H1 (cell line): ENCODE measurements around the gene SLC35G4.

Experiments used
- BCL11A ChIP-seq, 2 experiments: IDR thresholded peaks; one replicate each; pipeline ENCODE4 v1.6.1; 2011; ENCODE audit warnings: low read depth in 2 of 2, low read length in 2 of 2, mild to moderate bottlenecking in 2 of 2
- CTBP2 ChIP-seq: IDR thresholded peaks from 2 replicates; pipeline ENCODE4 v1.7.0; 2011; ENCODE audit warnings: borderline replicate concordance, mild to moderate bottlenecking, moderate library complexity, mixed read lengths, low read length; ENCODE audit not compliant: insufficient read depth, insufficient read length
- EZH2 ChIP-seq: fragments of 200-600 bp; sonication (generic); IDR thresholded peaks from 2 replicates; pipeline ENCODE4 v1.7.1; 2012; ENCODE audit warnings: low read depth, mild to moderate bottlenecking, moderate library complexity, low read length, inconsistent platforms; ENCODE audit not compliant: severe bottlenecking
- FOSL1 ChIP-seq: IDR thresholded peaks from 2 replicates; pipeline ENCODE4 v1.6.1; 2011; ENCODE audit warnings: mild to moderate bottlenecking, low read depth, low read length, moderate library complexity; ENCODE audit not compliant: insufficient read depth
- GABPA ChIP-seq: IDR thresholded peaks from 2 replicates; pipeline ENCODE4 v1.6.1; 2011; ENCODE audit warnings: mild to moderate bottlenecking, low read length, moderate library complexity, borderline replicate concordance; ENCODE audit not compliant: insufficient read depth
- POLR2A ChIP-seq, 2 experiments: IDR thresholded peaks; 1 replicate in 1 of 2; 2 replicates in 1 of 2; pipeline ENCODE4 v1.6.1; 2011; ENCODE audit warnings: low read depth in 2 of 2, low read length in 2 of 2, mild to moderate bottlenecking in 2 of 2; ENCODE audit errors: control extremely low read depth in 1 of 2
- RNF2 ChIP-seq: fragments of 200-900, 300-1000 bp; sonication (generic); IDR thresholded peaks from 2 replicates; pipeline ENCODE4 v1.7.1; 2016; ENCODE audit warnings: borderline replicate concordance, low read depth, mild to moderate bottlenecking, antibody characterized with exemption, low read length; ENCODE audit not compliant: poor library complexity, severe bottlenecking; ENCODE audit errors: missing control alignments
- RXRA ChIP-seq: IDR thresholded peaks from 2 replicates; pipeline ENCODE4 v1.6.1; 2011; ENCODE audit warnings: low read depth, mild to moderate bottlenecking, low read length, moderate library complexity; ENCODE audit not compliant: insufficient read depth
- SP1 ChIP-seq: IDR thresholded peaks from 2 replicates; pipeline ENCODE4 v1.6.1; 2011; ENCODE audit warnings: low read depth, low read length
- YY1 ChIP-seq: IDR thresholded peaks from 2 replicates; pipeline ENCODE4 v1.6.1; 2011; ENCODE audit warnings: low read depth, mild to moderate bottlenecking, low read length
- TF ChIP-seq, protein P1 (sequence below), 3 experiments: IDR thresholded peaks; 1 replicate in 2 of 3; 2 replicates in 1 of 3; pipeline versions ENCODE4 v1.5.1 to v1.6.1; 2011; ENCODE audit warnings: low read length in 3 of 3, mild to moderate bottlenecking in 3 of 3, inconsistent platforms in 2 of 3, low read depth in 1 of 3, moderate library complexity in 1 of 3; ENCODE audit not compliant: insufficient read depth in 1 of 3; ENCODE audit errors: control extremely low read depth in 1 of 3

GRCh38 chr18:11600321-11600720 is 9.1 kb upstream of the SLC35G4 start:
- TF ChIP-seq RNF2 (no peak), POLR2A (IDR thresholded peaks at IDR 0.05; ENCODE audit: control extremely low read depth in 1 of 2, low read depth in 2 of 2, low read length in 2 of 2) (no peak), BCL11A (IDR thresholded peaks at IDR 0.05; ENCODE audit: low read depth in 2 of 2, low read length in 2 of 2) (no peak), EZH2 (no peak), GABPA (no peak), SP1 (no peak), FOSL1 (no peak), CTBP2 (no peak), RXRA (no peak), YY1 (no peak)
- TF ChIP-seq, protein P1, sequence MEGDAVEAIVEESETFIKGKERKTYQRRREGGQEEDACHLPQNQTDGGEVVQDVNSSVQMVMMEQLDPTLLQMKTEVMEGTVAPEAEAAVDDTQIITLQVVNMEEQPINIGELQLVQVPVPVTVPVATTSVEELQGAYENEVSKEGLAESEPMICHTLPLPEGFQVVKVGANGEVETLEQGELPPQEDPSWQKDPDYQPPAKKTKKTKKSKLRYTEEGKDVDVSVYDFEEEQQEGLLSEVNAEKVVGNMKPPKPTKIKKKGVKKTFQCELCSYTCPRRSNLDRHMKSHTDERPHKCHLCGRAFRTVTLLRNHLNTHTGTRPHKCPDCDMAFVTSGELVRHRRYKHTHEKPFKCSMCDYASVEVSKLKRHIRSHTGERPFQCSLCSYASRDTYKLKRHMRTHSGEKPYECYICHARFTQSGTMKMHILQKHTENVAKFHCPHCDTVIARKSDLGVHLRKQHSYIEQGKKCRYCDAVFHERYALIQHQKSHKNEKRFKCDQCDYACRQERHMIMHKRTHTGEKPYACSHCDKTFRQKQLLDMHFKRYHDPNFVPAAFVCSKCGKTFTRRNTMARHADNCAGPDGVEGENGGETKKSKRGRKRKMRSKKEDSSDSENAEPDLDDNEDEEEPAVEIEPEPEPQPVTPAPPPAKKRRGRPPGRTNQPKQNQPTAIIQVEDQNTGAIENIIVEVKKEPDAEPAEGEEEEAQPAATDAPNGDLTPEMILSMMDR (IDR thresholded peaks at IDR 0.05; ENCODE audit: control extremely low read depth in 1 of 3, insufficient read depth in 1 of 3, low read depth in 1 of 3, low read length in 3 of 3) = no peak
